SIG-M5 treated with dmso at 0.1 percent for 504 hours (cell line): ENCODE data around the gene CACNA2D3.
"Not testable (repeated sequence)": the region's sequence is repeated elsewhere in the genome, so short reads cannot be mapped to it uniquely, and the experiment has no call there.

Experiments used
- DNase-seq: peaks from one replicate; lab custom pipeline; 2025; ENCODE audit not compliant: unreplicated experiment; lab: John Stamatoyannopoulos, UW

The CACNA2D3 gene

GRCh38 chr3:54122324-54123002, at the start of gene CACNA2D3:
Gene CACNA2D3, plus strand, starts transcription at chr3:54122552.
- no peak for DNase-seq

- no peak for DNase-seq
Measured at GRCh38 chr3:54073386-54073785, 49.0 kb upstream of the CACNA2D3 start.

GRCh38 chr3:54079314-54079713, 43.0 kb upstream of the CACNA2D3 start:
- DNase-seq = no peak

- no peak for DNase-seq
Measured at GRCh38 chr3:54079730-54080325, 42.5 kb upstream of the CACNA2D3 start.

GRCh38 chr3:54083921-54084320, 38.4 kb upstream of the CACNA2D3 start:
- no peak for DNase-seq

- DNase-seq = no peak
Measured at GRCh38 chr3:54085936-54086335, 36.4 kb upstream of the CACNA2D3 start.

GRCh38 chr3:54086652-54087405, 35.5 kb upstream of the CACNA2D3 start:
- no peak for DNase-seq

GRCh38 chr3:54087581-54088410, 34.6 kb upstream of the CACNA2D3 start:
- DNase-seq = no peak

GRCh38 chr3:54093491-54094248, 28.7 kb upstream of the CACNA2D3 start:
- DNase-seq = no peak

GRCh38 chr3:54094926-54095325, 27.4 kb upstream of the CACNA2D3 start:
- DNase-seq = no peak

GRCh38 chr3:54099381-54099780, 23.0 kb upstream of the CACNA2D3 start:
- no peak for DNase-seq

GRCh38 chr3:54104084-54104483, 18.3 kb upstream of the CACNA2D3 start:
- no peak for DNase-seq

GRCh38 chr3:54116129-54116528, 6.2 kb upstream of the CACNA2D3 start:
- DNase-seq = not testable (repeated sequence)

GRCh38 chr3:54120657-54121413, 1.5 kb upstream of the CACNA2D3 start:
- no peak for DNase-seq

GRCh38 chr3:54121414-54122323, 683 bp upstream of the CACNA2D3 start:
- no peak for DNase-seq

GRCh38 chr3:54123003-54123775, 837 bp downstream of the CACNA2D3 start:
- DNase-seq = no peak

- DNase-seq = no peak
Measured at GRCh38 chr3:54123776-54124196, 1.4 kb downstream of the CACNA2D3 start.

GRCh38 chr3:54125300-54125699, 2.9 kb downstream of the CACNA2D3 start:
- DNase-seq = no peak
